K562 (cell line): ENCODE results near the gene MGST3. TPM values are rescaled to one million over a fixed set of nuclear protein-coding genes. Genes with fewer than 3 reads are reported as not detected.

Source experiments
- ATAC-seq: fragments of 200-7000 bp; cut with Tn5 transposase; 3 replicates; pipeline ENCODE4 v1.9.1; 2020; ENCODE audit warnings: moderate library complexity
- BruUV-seq: library from RNA; stranded (reverse); fragments of 400-500 nt; replicated peaks from 2 replicates; lab custom pipeline; 2021; lab: Mats Ljungman, UMichigan
- CTCF ChIA-PET: fragments of 300-600 bp; formaldehyde crosslinking; extraction: SDS; loops from one replicate; lab custom pipeline; 2021; ENCODE audit warnings: low intra/inter-chr PET ratio; lab: Yijun Ruan, JAX
- POLR2A ChIA-PET: fragments of 300-600, 350-650 bp; sonication (Branson Sonifier 250); formaldehyde crosslinking; extraction: SDS; loops from one replicate; lab custom pipeline; 2021; ENCODE audit warnings: antibody characterized with exemption, inconsistent platforms; lab: Yijun Ruan, JAX
- DNase-seq, 4 experiments: peaks; one replicate each; pipeline versions ENCODE4 v3.0.0 to v3.0.0-alpha.2; 2011 to 2018; ENCODE audit warnings: low spot score in 3 of 4, mixed read lengths in 3 of 4; ENCODE audit errors: extremely low read depth in 1 of 4
- FAIRE-seq: peaks from 2 replicates; lab custom pipeline; 2011; peaks lifted over from hg19 to GRCh38; lab: Jason Lieb, UNC
- H2AFZ ChIP-seq: 2 replicates; pipeline ENCODE4 v1.6.0; 2011; ENCODE audit warnings: low read depth, low read length, control low read depth, inconsistent platforms
- H3K27ac ChIP-seq: fragments of 200-600 bp; 3 replicates; pipeline ENCODE4 v1.8.0; 2011; ENCODE audit warnings: low read depth, mild to moderate bottlenecking, control low read depth, inconsistent platforms, low read length, moderate library complexity, mixed read lengths; ENCODE audit errors: extremely low read depth
- H3K27me3 ChIP-seq, 2 experiments: fragments of 300-600 bp in 1 of 2; 2 replicates in 1 of 2; 3 replicates in 1 of 2; pipeline versions ENCODE4 v1.6.0 to v1.8.0; 2011; ENCODE audit warnings: inconsistent platforms in 2 of 2, low read length in 2 of 2, mild to moderate bottlenecking in 1 of 2, mixed read lengths in 1 of 2, moderate library complexity in 1 of 2; ENCODE audit not compliant: control insufficient read depth in 2 of 2, insufficient read depth in 2 of 2
- H3K36me3 ChIP-seq: fragments of 300-600 bp; 3 replicates; pipeline ENCODE4 v1.8.0; 2011; ENCODE audit warnings: mild to moderate bottlenecking, low read length, inconsistent platforms; ENCODE audit not compliant: control insufficient read depth, insufficient read depth
- H3K4me1 ChIP-seq, 2 experiments: fragments of 200-600 bp in 1 of 2; replicated peaks in 1 of 2; 2 replicates in 1 of 2; 3 replicates in 1 of 2; pipeline versions ENCODE4 v1.5.1 to v1.8.0; 2011; ENCODE audit warnings: inconsistent platforms in 2 of 2, low read length in 2 of 2, mild to moderate bottlenecking in 1 of 2, mixed read lengths in 1 of 2, moderate library complexity in 1 of 2; ENCODE audit not compliant: control insufficient read depth in 2 of 2, insufficient read depth in 2 of 2
- H3K4me2 ChIP-seq: 2 replicates; pipeline ENCODE4 v1.6.1; 2011; ENCODE audit warnings: low read length, control low read depth, inconsistent platforms, mixed read lengths; ENCODE audit not compliant: insufficient read depth
- H3K4me3 ChIP-seq: fragments of 200-600 bp; sonication (generic), shearing (Covaris generic); 2 replicates; pipeline ENCODE4 v1.5.1; 2016; ENCODE audit warnings: control low read depth, inconsistent platforms
- H3K79me2 ChIP-seq: fragments of 200-600 bp; 3 replicates; pipeline ENCODE4 v1.8.0; 2011; ENCODE audit warnings: low read length, inconsistent platforms; ENCODE audit not compliant: control insufficient read depth, insufficient read depth
- H3K9ac ChIP-seq, 2 experiments: 2 replicates each; pipeline versions ENCODE4 v1.6.0 to v1.6.1; 2011; ENCODE audit warnings: low read depth in 2 of 2, low read length in 2 of 2, control low read depth in 1 of 2, inconsistent platforms in 1 of 2, mild to moderate bottlenecking in 1 of 2, mixed read lengths in 1 of 2; ENCODE audit not compliant: insufficient read depth in 1 of 2
- H3K9me1 ChIP-seq: one replicate; pipeline ENCODE4 v1.6.0; 2011; ENCODE audit warnings: inconsistent platforms, mild to moderate bottlenecking, low read length, moderate library complexity; ENCODE audit not compliant: control insufficient read depth, insufficient read depth
- H3K9me3 ChIP-seq: replicated peaks from 2 replicates; pipeline ENCODE4 v1.5.1; 2011; ENCODE audit warnings: low read depth, low read length, inconsistent platforms; ENCODE audit not compliant: control insufficient read depth, insufficient read depth
- H4K20me1 ChIP-seq: replicated peaks from 2 replicates; pipeline ENCODE4 v1.6.1; 2011; ENCODE audit warnings: low read length, inconsistent platforms, mixed read lengths; ENCODE audit not compliant: control insufficient read depth, insufficient read depth
- C11orf30 ChIP-seq: fragments of 450-650 bp; IDR thresholded peaks from 2 replicates; pipeline ENCODE4 v1.6.1; 2016; ENCODE audit warnings: low read depth, mild to moderate bottlenecking
- MAFF ChIP-seq: IDR thresholded peaks from 2 replicates; pipeline ENCODE4 v1.6.1; 2012; ENCODE audit warnings: low read length, improper control_type of control experiment
- MAFG ChIP-seq: fragments of 450-650 bp; conservative IDR thresholded peaks from 2 replicates; pipeline ENCODE4 v1.6.1; 2016; ENCODE audit warnings: missing genetic modification characterization, missing compliant biosample characterization
- MAFK ChIP-seq: IDR thresholded peaks from 2 replicates; pipeline ENCODE4 v1.6.1; 2011; ENCODE audit warnings: low read length, improper control_type of control experiment
- MBD1 ChIP-seq: fragments of 250-450 bp; sonication (Bioruptor Pico); IDR thresholded peaks from 2 replicates; pipeline ENCODE4 v1.8.0; 2022; ENCODE audit warnings: inconsistent platforms
- MEF2D ChIP-seq: conservative IDR thresholded peaks from 2 replicates; pipeline ENCODE4 v1.6.1; 2016; ENCODE audit warnings: low read depth, missing genetic modification characterization, missing compliant biosample characterization
- NFE2 ChIP-seq: IDR thresholded peaks from 2 replicates; pipeline ENCODE4 v1.6.1; 2014; ENCODE audit warnings: antibody characterized with exemption, low read depth
- NFE2L1 ChIP-seq: fragments of 450-650 bp; IDR thresholded peaks from 2 replicates; pipeline ENCODE4 v1.6.1; 2016; ENCODE audit warnings: missing genetic modification characterization, low read depth, mild to moderate bottlenecking, missing compliant biosample characterization, moderate library complexity, borderline replicate concordance
- ZNF316 ChIP-seq: fragments of 450-650 bp; IDR thresholded peaks from 2 replicates; pipeline ENCODE4 v1.6.1; 2016
- WGBS: fragments of 100-300 bp; shearing (Covaris generic); methylation state at CpG from one replicate; pipeline ENCODE4 v1.1.6; 2016; ENCODE audit warnings: low coverage, mixed read lengths; ENCODE audit not compliant: insufficient coverage; ENCODE audit errors: missing lambda C conversion rate; 5-methylcytosine and 5-hydroxymethylcytosine counted together
- in situ Hi-C: fragments of 300-500 bp; cut with MboI; formaldehyde crosslinking; loops from 4 replicates; pipeline ENCODE4 v1.15.0; 2018; ENCODE audit warnings: inconsistent platforms, mixed read lengths
- intact Hi-C: fragments of 100-400 bp; cut with micrococcal nuclease; formaldehyde crosslinking; loops from 2 replicates; pipeline ENCODE4 v1.14.2; 2022
- polyA plus RNA-seq, 8 experiments: library from polyadenylated mRNA; depleted of rRNA in 4 of 8; stranded (reverse) in 5 of 8; unstranded in 3 of 8; fragments of >200 nt; fragmentation: Nextera tagmentation in 2 of 8; fragmentation: Illumina TruSeq in 1 of 8; extraction: Ambion mirVana in 2 of 8; extraction: Trizol in 1 of 8; gene quantifications; 2 replicates each; pipeline versions ENCODE4 v1.2.1 to v1.2.3, GENCODE V29; 2011 to 2014; ENCODE audit warnings: inconsistent platforms in 1 of 8, missing spikeins in 1 of 8
- total RNA-seq, 7 experiments: library from RNA; depleted of rRNA in 6 of 7; stranded (reverse); fragments of >200 nt in 6 of 7; fragmentation: Illumina TruSeq in 2 of 7; extraction: Trizol in 2 of 7; gene quantifications; 2 replicates each; pipeline versions ENCODE4 v1.2.1 to v1.2.3, GENCODE V29; 2011 to 2021; ENCODE audit warnings: low replicate concordance in 1 of 7
- TF ChIP-seq, protein P1 (sequence below): fragments of 450-650 bp; IDR thresholded peaks from 2 replicates; pipeline ENCODE4 v1.6.1; 2017; ENCODE audit warnings: antibody characterized with exemption, mild to moderate bottlenecking
- TF ChIP-seq, protein P2 (sequence below): fragments of 250-450 bp; sonication (Bioruptor Pico); IDR thresholded peaks from 2 replicates; pipeline ENCODE4 v1.6.1; 2021; ENCODE audit warnings: mild to moderate bottlenecking

The MGST3 gene
- total and polyA plus RNA-seq, 9 of the 15 experiments (the other 6 are each of a cell fraction or from before 2014, with no cell fraction given) = 70.7 to 287 (median 105) TPM

DNA sequence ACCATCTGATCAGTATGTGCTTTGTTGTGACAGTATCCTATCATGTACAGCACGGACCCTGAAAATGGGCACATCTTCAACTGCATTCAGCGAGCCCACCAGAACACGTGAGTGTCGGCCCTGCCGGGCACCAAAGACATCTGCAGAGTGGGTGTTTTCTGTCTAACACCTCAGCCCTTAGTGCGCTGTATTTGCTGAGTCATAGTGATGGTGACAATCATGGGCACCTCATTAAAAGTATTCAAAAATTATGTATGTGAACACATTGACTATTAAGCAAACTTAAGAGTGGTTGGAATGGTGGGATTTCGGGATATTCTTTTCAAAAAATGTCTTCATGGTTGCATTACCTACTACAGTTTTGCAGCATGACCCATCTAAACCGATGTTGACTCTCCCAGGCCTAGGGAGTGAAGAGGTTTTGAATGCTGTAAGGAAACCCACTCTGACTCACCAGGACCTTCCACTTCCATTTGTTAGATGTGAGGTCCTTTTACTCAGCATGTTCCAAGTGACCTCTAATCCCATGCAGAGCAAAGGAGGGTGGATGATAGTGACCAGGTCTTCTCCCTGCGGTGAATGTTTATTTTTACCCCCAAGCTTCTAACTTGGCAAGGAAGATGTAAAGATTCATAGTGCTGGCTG, 20.1 kb downstream of the MGST3 start:
- Histone ChIP-seq H4K20me1 (peaks cover under 1% of the 10 kb centered on the region; the same call in 1 of the 2 replicates), H3K9ac (no peak overlapping the region)
- TF ChIP-seq MAFG (tag) (peak; percentile 92), NFE2L1 (peak; percentile 78), MAFK (peak; percentile 83), MEF2D (tag) (no peak), ZNF316 (peak; percentile 89), MBD1 (CRISPR knock-in tag) (no peak), MAFF (peak; percentile 86), C11orf30 (peak; percentile 79; the same call in 1 of the 2 replicates), NFE2 (peak; percentile 86)
- TF ChIP-seq, protein P1, sequence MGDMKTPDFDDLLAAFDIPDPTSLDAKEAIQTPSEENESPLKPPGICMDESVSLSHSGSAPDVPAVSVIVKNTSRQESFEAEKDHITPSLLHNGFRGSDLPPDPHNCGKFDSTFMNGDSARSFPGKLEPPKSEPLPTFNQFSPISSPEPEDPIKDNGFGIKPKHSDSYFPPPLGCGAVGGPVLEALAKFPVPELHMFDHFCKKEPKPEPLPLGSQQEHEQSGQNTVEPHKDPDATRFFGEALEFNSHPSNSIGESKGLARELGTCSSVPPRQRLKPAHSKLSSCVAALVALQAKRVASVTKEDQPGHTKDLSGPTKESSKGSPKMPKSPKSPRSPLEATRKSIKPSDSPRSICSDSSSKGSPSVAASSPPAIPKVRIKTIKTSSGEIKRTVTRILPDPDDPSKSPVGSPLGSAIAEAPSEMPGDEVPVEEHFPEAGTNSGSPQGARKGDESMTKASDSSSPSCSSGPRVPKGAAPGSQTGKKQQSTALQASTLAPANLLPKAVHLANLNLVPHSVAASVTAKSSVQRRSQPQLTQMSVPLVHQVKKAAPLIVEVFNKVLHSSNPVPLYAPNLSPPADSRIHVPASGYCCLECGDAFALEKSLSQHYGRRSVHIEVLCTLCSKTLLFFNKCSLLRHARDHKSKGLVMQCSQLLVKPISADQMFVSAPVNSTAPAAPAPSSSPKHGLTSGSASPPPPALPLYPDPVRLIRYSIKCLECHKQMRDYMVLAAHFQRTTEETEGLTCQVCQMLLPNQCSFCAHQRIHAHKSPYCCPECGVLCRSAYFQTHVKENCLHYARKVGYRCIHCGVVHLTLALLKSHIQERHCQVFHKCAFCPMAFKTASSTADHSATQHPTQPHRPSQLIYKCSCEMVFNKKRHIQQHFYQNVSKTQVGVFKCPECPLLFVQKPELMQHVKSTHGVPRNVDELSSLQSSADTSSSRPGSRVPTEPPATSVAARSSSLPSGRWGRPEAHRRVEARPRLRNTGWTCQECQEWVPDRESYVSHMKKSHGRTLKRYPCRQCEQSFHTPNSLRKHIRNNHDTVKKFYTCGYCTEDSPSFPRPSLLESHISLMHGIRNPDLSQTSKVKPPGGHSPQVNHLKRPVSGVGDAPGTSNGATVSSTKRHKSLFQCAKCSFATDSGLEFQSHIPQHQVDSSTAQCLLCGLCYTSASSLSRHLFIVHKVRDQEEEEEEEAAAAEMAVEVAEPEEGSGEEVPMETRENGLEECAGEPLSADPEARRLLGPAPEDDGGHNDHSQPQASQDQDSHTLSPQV = peak; percentile 47
- TF ChIP-seq, protein P2, sequence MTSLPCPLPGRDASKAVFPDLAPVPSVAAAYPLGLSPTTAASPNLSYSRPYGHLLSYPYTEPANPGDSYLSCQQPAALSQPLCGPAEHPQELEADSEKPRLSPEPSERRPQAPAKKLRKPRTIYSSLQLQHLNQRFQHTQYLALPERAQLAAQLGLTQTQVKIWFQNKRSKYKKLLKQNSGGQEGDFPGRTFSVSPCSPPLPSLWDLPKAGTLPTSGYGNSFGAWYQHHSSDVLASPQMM (CRISPR knock-in tag) = no peak
- TF ChIP-seq, all 486 proteins: peak for 8
- in situ Hi-C loops = no loop called here
- no peak overlapping the region for H2AFZ ChIP-seq
- no peak overlapping the region for H3K4me2 ChIP-seq
- H3K27ac ChIP-seq = no peak overlapping the region; the same call in 2 of the 3 replicates
- ChIA-PET POLR2A (interaction anchor here (0.7 to 1.0 kb wide), 3 partner anchors 9 to 1554 kb away, joined by 3 read pairs; no protein-coding TSS in a partner anchor), CTCF (no interaction called here)
- H3K79me2 ChIP-seq = no peaks in the 10 kb centered on the region
- DNase-seq = no peak
- no peak overlapping the region for H3K4me3 ChIP-seq
- no peaks in the 10 kb centered on the region for H3K9me3 ChIP-seq
- peaks cover 29% of the 10 kb centered on the region for H3K36me3 ChIP-seq
- intact Hi-C loops = no loop called here
- 75% methylated on average over 9 of the region's 9 CpGs for WGBS
- H3K9me1 ChIP-seq = no peaks in the 10 kb centered on the region
- FAIRE-seq = peak; percentile 6
- no TSS peak for BruUV-seq
- H3K27me3 ChIP-seq = no peaks in the 10 kb centered on the region
- peaks cover 4 to 6% of the 10 kb centered on the region in 2 experiments; a peak in 3 of 5 replicates for H3K4me1 ChIP-seq
- no peak for ATAC-seq
